ENCODE results near the gene SETDB2. TPM values are rescaled to one million over a fixed set of nuclear protein-coding genes. Genes with fewer than 3 reads are reported as not detected.
A peak's percentile ranks its signal among the peaks of the same experiment; 100 is the strongest.

The SETDB2 gene
- total and polyA plus RNA-seq, 2 of the 13 experiments (the other 11 are each of a cell fraction or from before 2014, with no cell fraction given): 8.1 to 8.7 TPM

GRCh38 chr13:49437705-49438104 is 6.4 kb upstream of the SETDB2 start:
- Histone ChIP-seq H3K36me3 (replicated peaks in 1 of 2; ENCODE audit: control insufficient read depth in 1 of 2, insufficient read depth in 2 of 2, low read length in 2 of 2) (no peaks in the 10 kb centered on the region), H4K20me1 (ENCODE audit: insufficient read depth, low read length) (no peaks in the 10 kb centered on the region), H2AFZ (ENCODE audit: low read length) (no peak overlapping the region), H3K79me2 (ENCODE audit: insufficient read depth, low read length) (no peaks in the 10 kb centered on the region), H3K27me3 (ENCODE audit: control insufficient read depth in 1 of 2, insufficient read depth in 2 of 2, low read length in 2 of 2) (no peaks in the 10 kb centered on the region), H3K4me2 (ENCODE audit: low read depth, low read length) (no peak overlapping the region), H3K9ac (ENCODE audit: insufficient read depth, low read depth, low read length) (no peak overlapping the region), H3K9me3 (ENCODE audit: low read length) (no peaks in the 10 kb centered on the region), H3K4me1 (ENCODE audit: insufficient read depth, low read length) (0 out of 2 replicates have a peak, but pooled peaks cover 5% of the 10 kb centered on the region), H3K4me3 (replicated peaks in 1 of 3; ENCODE audit: insufficient read depth in 1 of 3, low read depth in 2 of 3, low read length in 3 of 3) (no peak overlapping the region), H3K27ac (ENCODE audit: extremely low read length, insufficient read depth, low read length) (no peak overlapping the region)
- ATAC-seq (no peak), FAIRE-seq (no peak), DNase-seq (ENCODE audit: low spot score) (no peak)
- TF ChIP-seq ZNF121 (CRISPR knock-in tag; IDR thresholded peaks at IDR 0.05) (peak; percentile 35; the same call in 1 of the 2 replicates), MATR3 (CRISPR knock-in tag; IDR thresholded peaks at IDR 0.05) (no peak)
- no TSS peak for BruUV-seq (replicated peaks)
- intact Hi-C loops (cut with micrococcal nuclease; ENCODE audit: unreplicated experiment) (no loop called here), in situ Hi-C loops (cut with HindIII; ENCODE audit: extremely low pct_ligation_motif_present, low pct_unique_long_range_greater_than_20kb) (no loop called here)
- ChIA-PET POLR2A (no interaction called here), CTCF (ENCODE audit: low intra/inter-chr PET ratio, low total read pairs) (no interaction called here)
- WGBS (ENCODE audit: low lambda C conversion rate): 85% methylated on average over 7 of the region's 7 CpGs

- intact Hi-C loops (cut with micrococcal nuclease; ENCODE audit: unreplicated experiment): loop anchor here (5.0 kb wide), 1 partner anchor 137 kb away; no protein-coding TSS in a partner anchor
- in situ Hi-C loops (cut with HindIII; ENCODE audit: extremely low pct_ligation_motif_present, low pct_unique_long_range_greater_than_20kb): no loop called here
- CTCF ChIA-PET (ENCODE audit: low intra/inter-chr PET ratio, low total read pairs): no interaction called here
- TF ChIP-seq MXD3 (CRISPR knock-in tag; IDR thresholded peaks at IDR 0.05): no peak
- TF ChIP-seq FOXK1 (CRISPR knock-in tag; IDR thresholded peaks at IDR 0.05; ENCODE audit: borderline replicate concordance, low read depth): no peak
- TF ChIP-seq FOXP4 (CRISPR knock-in tag; IDR thresholded peaks at IDR 0.05): no peak
- TF ChIP-seq ZNF513 (CRISPR knock-in tag; conservative IDR thresholded peaks at IDR 0.05): no peak
- TF ChIP-seq TERF1 (CRISPR knock-in tag; IDR thresholded peaks at IDR 0.05): no peak
- TF ChIP-seq HOMEZ (CRISPR knock-in tag; IDR thresholded peaks at IDR 0.05; ENCODE audit: low read depth): no peak
- no peak for TF ChIP-seq ZNF83 (CRISPR knock-in tag; IDR thresholded peaks at IDR 0.05; ENCODE audit: borderline replicate concordance)
- TF ChIP-seq PTBP1 (IDR thresholded peaks at IDR 0.05; ENCODE audit: low read depth, low read length, poor library complexity, severe bottlenecking): no peak
- TF ChIP-seq SSRP1 (CRISPR knock-in tag; IDR thresholded peaks at IDR 0.05): no peak
- no peak for TF ChIP-seq ZSCAN20 (CRISPR knock-in tag; IDR thresholded peaks at IDR 0.05; ENCODE audit: borderline replicate concordance)
Observed at GRCh38 chr13:49439609-49440008, 4.5 kb upstream of the SETDB2 start.

More at GRCh38 chr13:49439609-49440008, 4.5 kb upstream of the SETDB2 start:
- Histone ChIP-seq H4K20me1 (ENCODE audit: insufficient read depth, low read length) (no peaks in the 10 kb centered on the region), H2AFZ (ENCODE audit: low read length) (no peak overlapping the region), H3K27ac (ENCODE audit: extremely low read length, insufficient read depth, low read length) (no peak overlapping the region), H3K4me2 (ENCODE audit: low read depth, low read length) (no peak overlapping the region), H3K79me2 (ENCODE audit: insufficient read depth, low read length) (no peaks in the 10 kb centered on the region), H3K4me3 (replicated peaks in 1 of 3; ENCODE audit: insufficient read depth in 1 of 3, low read depth in 2 of 3, low read length in 3 of 3) (no peak overlapping the region), H3K9ac (ENCODE audit: insufficient read depth, low read depth, low read length) (no peak overlapping the region), H3K36me3 (replicated peaks in 1 of 2; ENCODE audit: control insufficient read depth in 1 of 2, insufficient read depth in 2 of 2, low read length in 2 of 2) (no peaks in the 10 kb centered on the region), H3K4me1 (ENCODE audit: insufficient read depth, low read length) (0 out of 2 replicates have a peak, but pooled peaks cover 9% of the 10 kb centered on the region), H3K27me3 (ENCODE audit: control insufficient read depth in 1 of 2, insufficient read depth in 2 of 2, low read length in 2 of 2) (no peaks in the 10 kb centered on the region; a peak in 1 of 5 replicates), H3K9me3 (ENCODE audit: low read length) (no peaks in the 10 kb centered on the region)
- FAIRE-seq: no peak
- POLR2A ChIA-PET: no interaction called here
- DNase-seq (ENCODE audit: low spot score): no peak
- whole genome bisulfite sequencing (ENCODE audit: low lambda C conversion rate): 90% methylated on average over 2 of the region's 2 CpGs
- ATAC-seq: no peak
- BruUV-seq (replicated peaks): no TSS peak
